ENCODE results near the gene SNX21. TPM values are rescaled to one million over a fixed set of nuclear protein-coding genes. Genes with fewer than 3 reads are reported as not detected.

SNX21 gene
- polyA plus RNA-seq, 2 of the 4 experiments (the other 2 are of a cell fraction), result 4.0 to 7.0 TPM

GRCh38 chr20:45842169-45842812 lies 8.7 kb downstream of the SNX21 start:
- H3K4me3 ChIP-seq, result no peak overlapping the region
- ChIA-PET CTCF (interaction anchor here (0.8 to 1.6 kb wide), 5 partner anchors 9 to 128 kb away, joined by 3 to 5 read pairs (median 4); no protein-coding TSS in a partner anchor), POLR2A (no interaction called here)
- no peak for DNase-seq (ENCODE audit: low read depth in 1 of 2, low spot score in 1 of 2)
- no peak for TF ChIP-seq FOSL2 (IDR thresholded peaks at IDR 0.05)
- no peak for TF ChIP-seq FOSL2 (CRISPR knock-in tag; IDR thresholded peaks at IDR 0.05)
- TF ChIP-seq CBX2 (IDR thresholded peaks at IDR 0.05; ENCODE audit: borderline replicate concordance, low read depth), result no peak
- TF ChIP-seq HOXB5 (CRISPR knock-in tag; IDR thresholded peaks at IDR 0.05), result no peak
- no peak for TF ChIP-seq FOXS1 (CRISPR knock-in tag; IDR thresholded peaks at IDR 0.05)
- no peak for TF ChIP-seq SMC3 (IDR thresholded peaks at IDR 0.05)
- TF ChIP-seq HOXB13 (CRISPR knock-in tag; IDR thresholded peaks at IDR 0.05; ENCODE audit: low read depth), result no peak
- no peak for TF ChIP-seq EHMT2 (IDR thresholded peaks at IDR 0.05; ENCODE audit: low read depth)
- no peak for TF ChIP-seq HOXA7 (CRISPR knock-in tag; IDR thresholded peaks at IDR 0.05)
- TF ChIP-seq CHD4 (IDR thresholded peaks at IDR 0.05; ENCODE audit: borderline replicate concordance), result no peak
- no peak for TF ChIP-seq HMGXB4 (CRISPR knock-in tag; IDR thresholded peaks at IDR 0.05; ENCODE audit: borderline replicate concordance)
- no peak for TF ChIP-seq NPAS2 (CRISPR knock-in tag; IDR thresholded peaks at IDR 0.05; ENCODE audit: borderline replicate concordance)
- no peak for TF ChIP-seq ZSCAN20 (CRISPR knock-in tag; IDR thresholded peaks at IDR 0.05)
- ATAC-seq, result no peak
- no peak overlapping the region for H3K4me2 ChIP-seq
- FAIRE-seq, result no peak
- no peak overlapping the region for H3K27ac ChIP-seq
- H3K9me3 ChIP-seq, result no peaks in the 10 kb centered on the region
- H3K4me1 ChIP-seq, result no peaks in the 10 kb centered on the region
- WGBS (ENCODE audit: missing lambda C conversion rate), result 92% methylated on average over 5 of the region's 5 CpGs

- Histone ChIP-seq H3K4me3 (no peak overlapping the region), H3K4me2 (no peak overlapping the region), H3K9me3 (no peaks in the 10 kb centered on the region), H3K4me1 (no peaks in the 10 kb centered on the region), H3K27ac (no peak overlapping the region)
- POLR2A ChIA-PET, result interaction anchor here (1.5 kb wide), 1 partner anchor 10 kb away, joined by 3 read pairs; the partner anchor contains the start of gene SNX21
- CTCF ChIA-PET, result interaction anchor here (1.1 kb wide), 1 partner anchor 89 kb away, joined by 3 read pairs; no protein-coding TSS in a partner anchor
- DNase-seq (ENCODE audit: low read depth in 1 of 2, low spot score in 1 of 2) (no peak), FAIRE-seq (no peak), ATAC-seq (no peak)
- TF ChIP-seq ELK1 (IDR thresholded peaks at IDR 0.05; ENCODE audit: low read depth, low read length) (no peak), MAZ (IDR thresholded peaks at IDR 0.05; ENCODE audit: borderline replicate concordance, low read depth, low read length) (no peak), CEBPB (IDR thresholded peaks at IDR 0.05) (no peak), FOSL2 (IDR thresholded peaks at IDR 0.05) (no peak), FOSL2 (CRISPR knock-in tag; IDR thresholded peaks at IDR 0.05) (no peak), ZC3H11A (IDR thresholded peaks at IDR 0.05) (no peak), BHLHE40 (IDR thresholded peaks at IDR 0.05; ENCODE audit: low read depth, low read length) (no peak), NFE2L2 (conservative IDR thresholded peaks at IDR 0.05; ENCODE audit: low read length) (no peak), SREBF2 (IDR thresholded peaks at IDR 0.05) (no peak), HES2 (IDR thresholded peaks at IDR 0.05) (no peak)
- WGBS (ENCODE audit: missing lambda C conversion rate), result 93% methylated on average over 14 of the region's 14 CpGs
These were observed 9.9 kb downstream of the SNX21 start for GRCh38 chr20:45843506-45843905.

- no peak overlapping the region for H3K4me3 ChIP-seq
- ATAC-seq (peak in 1 of 2 experiments; percentile 30; a peak in 2 of 6 replicates), DNase-seq (ENCODE audit: low read depth in 1 of 2, low spot score in 1 of 2) (no peak), FAIRE-seq (no peak)
- POLR2A ChIA-PET, result no interaction called here
- H3K4me1 ChIP-seq, result no peaks in the 10 kb centered on the region
- no peaks in the 10 kb centered on the region for H3K9me3 ChIP-seq
- H3K4me2 ChIP-seq, result no peak overlapping the region
- CTCF ChIA-PET, result interaction anchor here (1.5 to 1.6 kb wide), 2 partner anchors 10 to 20 kb away, joined by 3 to 4 read pairs; no protein-coding TSS in a partner anchor
- H3K27ac ChIP-seq, result no peak overlapping the region
- TF ChIP-seq GATA3 (IDR thresholded peaks at IDR 0.05; ENCODE audit: borderline replicate concordance) (no peak), TFCP2L1 (CRISPR knock-in tag; IDR thresholded peaks at IDR 0.05) (no peak), RAD21 (conservative IDR thresholded peaks at IDR 0.05 in 1 of 2, IDR thresholded peaks at IDR 0.05 in 1 of 2) (no peak), HOXB13 (CRISPR knock-in tag; IDR thresholded peaks at IDR 0.05; ENCODE audit: low read depth) (no peak), NR3C1 (IDR thresholded peaks at IDR 0.05) (no peak), EHMT2 (IDR thresholded peaks at IDR 0.05; ENCODE audit: low read depth) (no peak), KDM1A (IDR thresholded peaks at IDR 0.05; ENCODE audit: low read depth) (no peak), PHF8 (IDR thresholded peaks at IDR 0.05; ENCODE audit: borderline replicate concordance, low read depth) (no peak), RARB (CRISPR knock-in tag; IDR thresholded peaks at IDR 0.05) (no peak), ZSCAN20 (CRISPR knock-in tag; IDR thresholded peaks at IDR 0.05) (no peak), BHLHE40 (IDR thresholded peaks at IDR 0.05; ENCODE audit: low read depth, low read length) (no peak), MAFK (IDR thresholded peaks at IDR 0.05; ENCODE audit: partially characterized antibody) (no peak), BCL3 (IDR thresholded peaks at IDR 0.05) (no peak), FOXS1 (CRISPR knock-in tag; IDR thresholded peaks at IDR 0.05) (no peak)
These were observed 11.9 kb downstream of the SNX21 start for GRCh38 chr20:45845452-45845851.

Data from A549 (cell line).